Brain microvascular endothelial cell (primary cell): Measurements from ENCODE around the gene GATA3.

Experiments
- DNase-seq: peaks from one replicate; pipeline ENCODE4 v3.0.0-alpha.2; 2020
- H3K27ac ChIP-seq: fragments of 250-450 bp; sonication (Bioruptor Pico); 2 replicates; pipeline ENCODE4 v1.5.1; 2020; ENCODE audit warnings: mild to moderate bottlenecking, moderate library complexity
- H3K27me3 ChIP-seq: fragments of 250-450 bp; sonication (Bioruptor Pico); replicated peaks from 2 replicates; pipeline ENCODE4 v1.5.1; 2020; ENCODE audit warnings: mild to moderate bottlenecking
- H3K36me3 ChIP-seq: fragments of 250-450 bp; sonication (Bioruptor Pico); replicated peaks from 2 replicates; pipeline ENCODE4 v1.5.1; 2020; ENCODE audit warnings: mild to moderate bottlenecking
- H3K4me3 ChIP-seq: 2 replicates; pipeline ENCODE4 v1.5.1; 2011; ENCODE audit warnings: low read depth, mild to moderate bottlenecking, control low read depth, low read length, moderate library complexity
- in situ Hi-C: cut with HindIII; loops from 2 replicates; pipeline ENCODE4 v1.10.0; 2017; ENCODE audit warnings: low sequenced_read_pairs, low pct_ligation_motif_present
- TF ChIP-seq, protein P1 (sequence below): IDR thresholded peaks from 2 replicates; pipeline ENCODE4 v1.5.1; 2011; ENCODE audit warnings: low read depth, mild to moderate bottlenecking, moderate library complexity, low read length, control low read depth, inconsistent platforms; ENCODE audit errors: missing control alignments

GATA3 gene

DNA sequence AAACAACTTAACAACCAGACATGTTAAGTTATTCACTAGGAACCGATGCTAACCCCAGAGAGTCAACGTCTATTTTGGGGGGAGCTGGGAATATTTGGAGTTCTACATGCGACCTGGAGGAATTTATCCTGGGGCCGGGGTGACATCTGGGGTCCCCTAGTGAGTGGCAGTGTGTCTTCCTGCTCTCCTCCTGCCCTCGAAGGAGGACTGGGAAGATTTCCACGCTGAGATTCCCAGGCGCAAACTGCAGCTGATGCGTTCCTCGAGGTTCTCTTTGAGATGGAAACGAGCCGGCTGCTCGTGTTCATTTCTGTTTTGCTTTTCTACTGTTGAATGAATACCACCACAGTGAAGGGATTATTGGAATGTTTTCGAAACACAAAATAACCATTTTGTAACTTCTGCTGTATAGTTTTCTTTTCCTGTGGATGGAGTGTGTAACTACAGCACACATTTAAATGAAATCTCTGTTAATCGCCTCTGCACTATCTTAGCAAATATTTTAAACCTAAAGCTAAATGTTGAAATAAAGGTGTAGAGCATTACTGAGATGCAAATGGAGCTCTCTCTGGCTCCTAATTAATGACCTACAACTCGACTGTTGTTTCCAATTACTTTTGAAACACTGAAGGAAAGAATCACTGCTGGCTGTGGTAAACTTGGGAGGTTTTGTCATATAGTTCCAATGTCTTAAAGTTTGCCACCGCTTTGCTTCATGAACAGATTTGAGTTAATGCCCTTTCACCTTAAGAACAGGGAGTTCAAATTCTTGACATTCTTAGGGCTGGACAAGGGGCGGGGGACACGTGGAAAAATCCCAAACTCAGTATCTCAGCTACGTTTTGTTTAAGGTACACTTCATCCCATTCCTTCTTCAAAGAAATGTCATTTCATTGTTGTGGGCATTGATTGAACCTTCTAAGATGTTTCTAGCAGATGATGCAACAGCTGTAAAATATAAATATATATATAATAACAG lies 21.1 kb downstream of the GATA3 start:
- Histone ChIP-seq H3K4me3 (no peak overlapping the region), H3K36me3 (no peaks in the 10 kb centered on the region), H3K27ac (no peak overlapping the region), H3K27me3 (peaks cover 2% of the 10 kb centered on the region)
- no peak for DNase-seq
- TF ChIP-seq, protein P1, sequence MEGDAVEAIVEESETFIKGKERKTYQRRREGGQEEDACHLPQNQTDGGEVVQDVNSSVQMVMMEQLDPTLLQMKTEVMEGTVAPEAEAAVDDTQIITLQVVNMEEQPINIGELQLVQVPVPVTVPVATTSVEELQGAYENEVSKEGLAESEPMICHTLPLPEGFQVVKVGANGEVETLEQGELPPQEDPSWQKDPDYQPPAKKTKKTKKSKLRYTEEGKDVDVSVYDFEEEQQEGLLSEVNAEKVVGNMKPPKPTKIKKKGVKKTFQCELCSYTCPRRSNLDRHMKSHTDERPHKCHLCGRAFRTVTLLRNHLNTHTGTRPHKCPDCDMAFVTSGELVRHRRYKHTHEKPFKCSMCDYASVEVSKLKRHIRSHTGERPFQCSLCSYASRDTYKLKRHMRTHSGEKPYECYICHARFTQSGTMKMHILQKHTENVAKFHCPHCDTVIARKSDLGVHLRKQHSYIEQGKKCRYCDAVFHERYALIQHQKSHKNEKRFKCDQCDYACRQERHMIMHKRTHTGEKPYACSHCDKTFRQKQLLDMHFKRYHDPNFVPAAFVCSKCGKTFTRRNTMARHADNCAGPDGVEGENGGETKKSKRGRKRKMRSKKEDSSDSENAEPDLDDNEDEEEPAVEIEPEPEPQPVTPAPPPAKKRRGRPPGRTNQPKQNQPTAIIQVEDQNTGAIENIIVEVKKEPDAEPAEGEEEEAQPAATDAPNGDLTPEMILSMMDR: no peak
- in situ Hi-C loops: no loop called here

DNA sequence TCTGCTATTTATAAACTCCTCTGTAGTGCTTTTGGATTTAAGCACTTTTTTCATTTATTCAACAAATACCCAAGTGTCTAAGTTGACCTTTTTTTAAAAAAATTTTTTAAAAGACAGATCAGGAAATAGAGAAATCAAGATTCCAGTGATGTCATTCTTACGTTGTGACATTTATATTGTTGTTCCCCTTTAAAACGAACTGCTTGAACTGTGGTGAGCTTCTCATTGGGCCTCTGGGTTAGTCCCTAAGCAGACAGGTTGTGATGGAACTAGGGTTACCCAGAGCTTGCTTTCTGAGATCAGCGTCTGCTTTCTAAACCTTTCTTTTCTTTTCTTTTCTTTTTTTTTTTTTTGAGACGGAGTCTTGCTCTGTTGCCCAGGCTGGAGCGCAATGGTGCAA lies 22.4 kb downstream of the GATA3 start:
- peaks cover 2% of the 10 kb centered on the region for H3K27me3 ChIP-seq
- TF ChIP-seq, protein P1: no peak
- H3K4me3 ChIP-seq: no peak overlapping the region
- H3K36me3 ChIP-seq: no peaks in the 10 kb centered on the region
- no peak overlapping the region for H3K27ac ChIP-seq
- no peak for DNase-seq
- in situ Hi-C loops: no loop called here

DNA sequence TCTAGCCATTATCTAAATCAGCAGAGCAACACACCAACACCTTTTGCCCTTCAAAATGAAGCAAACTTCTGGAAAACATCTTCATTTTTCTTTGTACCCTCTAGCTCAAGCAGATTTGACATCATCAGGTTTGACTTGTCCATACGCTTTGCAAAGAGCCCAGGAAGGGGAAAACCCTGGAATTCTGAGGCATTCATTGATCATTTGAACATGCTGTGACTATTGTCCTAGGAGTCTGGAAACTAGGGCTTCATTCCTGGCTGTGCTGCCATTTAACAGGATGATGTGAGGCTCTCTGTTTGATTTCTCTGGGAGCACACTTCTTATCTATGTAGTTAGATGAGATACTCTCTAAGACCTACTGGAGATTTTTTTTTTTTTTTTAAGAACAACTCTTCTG lies 23.5 kb downstream of the GATA3 start:
- in situ Hi-C loops: no loop called here
- H3K27ac ChIP-seq: no peak overlapping the region

DNA sequence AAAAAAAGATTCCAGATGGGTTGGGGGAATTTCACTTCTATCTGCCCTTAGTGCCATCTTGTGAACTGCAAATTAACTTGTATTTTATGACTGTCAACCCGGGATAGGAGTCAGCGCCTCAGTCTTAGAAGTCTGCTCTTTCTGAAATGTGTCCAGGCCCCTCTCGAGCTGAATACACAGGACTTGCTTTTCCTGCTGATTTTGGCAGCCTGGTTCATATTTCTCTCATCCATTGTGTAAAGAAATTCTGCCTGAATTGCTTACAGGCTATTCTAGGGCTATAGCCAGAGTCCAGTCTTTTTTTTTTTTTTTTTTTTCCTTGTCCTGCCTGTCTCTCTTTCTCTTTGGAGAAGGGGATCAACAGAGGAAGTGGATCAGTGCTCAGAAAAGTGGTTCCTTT lies 24.6 kb downstream of the GATA3 start:
- in situ Hi-C loops: no loop called here
- no peak overlapping the region for H3K27ac ChIP-seq
- no peak for DNase-seq
- TF ChIP-seq, protein P1: no peak
- no peaks in the 10 kb centered on the region for H3K36me3 ChIP-seq
- H3K4me3 ChIP-seq: no peak overlapping the region
- peaks cover 2% of the 10 kb centered on the region for H3K27me3 ChIP-seq

More for the DNA sequence above, 23.5 kb downstream of the GATA3 start:
- no peak overlapping the region for H3K4me3 ChIP-seq
- TF ChIP-seq, protein P1: no peak
- H3K27me3 ChIP-seq: peaks cover 2% of the 10 kb centered on the region
- no peaks in the 10 kb centered on the region for H3K36me3 ChIP-seq
- DNase-seq: no peak

DNA sequence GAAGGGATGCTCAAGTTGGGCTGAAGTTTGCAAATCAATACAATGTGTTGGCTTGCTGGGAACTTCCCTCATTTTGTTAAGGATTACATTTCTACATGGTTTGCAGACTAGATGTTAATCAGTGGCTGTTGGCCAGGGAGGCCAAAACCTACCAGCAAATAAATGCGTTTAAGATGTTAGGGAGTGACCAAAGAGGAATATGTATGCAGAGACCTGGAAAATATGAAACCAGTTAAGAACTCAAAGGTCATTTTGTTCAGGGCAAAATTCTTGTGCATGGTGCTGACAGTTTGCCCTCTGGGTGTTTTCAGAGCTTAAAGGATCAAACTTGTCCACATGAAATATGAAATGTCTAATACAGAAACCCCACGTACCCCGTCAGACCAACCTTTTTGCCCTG lies 30.3 kb downstream of the GATA3 start:
- no peaks in the 10 kb centered on the region for H3K27me3 ChIP-seq
- TF ChIP-seq, protein P1: no peak
- H3K27ac ChIP-seq: no peak overlapping the region
- DNase-seq: no peak
- in situ Hi-C loops: no loop called here
- H3K36me3 ChIP-seq: no peaks in the 10 kb centered on the region
- H3K4me3 ChIP-seq: no peak overlapping the region
